IMR-90 (cell line): ENCODE data around the gene GABRD. TPM values are rescaled to one million over a fixed set of nuclear protein-coding genes. Genes with fewer than 3 reads are reported as not detected.

Source experiments
- ATAC-seq: fragments of 200-7000 bp; cut with Tn5 transposase; 2 replicates; pipeline ENCODE4 v1.9.1; 2020; ENCODE audit warnings: low read depth, mild to moderate bottlenecking, moderate library complexity
- BruUV-seq: library from RNA; stranded (reverse); fragments of 400-500 nt; replicated peaks from 2 replicates; lab custom pipeline; 2021; lab: Mats Ljungman, UMichigan
- CTCF ChIA-PET: fragments of 300-600 bp; formaldehyde crosslinking; extraction: SDS; loops from one replicate; lab custom pipeline; 2021; ENCODE audit warnings: antibody characterized with exemption; lab: Yijun Ruan, JAX
- POLR2A ChIA-PET: fragments of 300-600 bp; sonication (Branson Sonifier 250); formaldehyde crosslinking; loops from one replicate; lab custom pipeline; 2022; ENCODE audit warnings: antibody characterized with exemption; ENCODE audit not compliant: unreplicated experiment; lab: Charles Lee
- DNase-seq: peaks from one replicate; pipeline ENCODE4 v3.0.0; 2013
- H2AFZ ChIP-seq: replicated peaks from 2 replicates; pipeline ENCODE3; 2013; ENCODE audit warnings: low read length, mild to moderate bottlenecking; ENCODE audit not compliant: poor library complexity
- H2AK5ac ChIP-seq: 2 replicates; pipeline ENCODE4 v1.6.1; 2013; ENCODE audit warnings: low read depth, low read length, inconsistent platforms
- H2AK9ac ChIP-seq: replicated peaks from 2 replicates; pipeline ENCODE3; 2013; ENCODE audit warnings: mild to moderate bottlenecking, low read depth, low read length, moderate library complexity; ENCODE audit not compliant: poor library complexity
- H2BK120ac ChIP-seq: 2 replicates; pipeline ENCODE4 v1.6.1; 2013; ENCODE audit warnings: low read depth, low read length, inconsistent platforms
- H2BK15ac ChIP-seq: 3 replicates; pipeline ENCODE4 v1.6.1; 2013; ENCODE audit warnings: low read depth, low read length, inconsistent platforms
- H2BK20ac ChIP-seq: 2 replicates; pipeline ENCODE4 v1.6.1; 2013; ENCODE audit warnings: low read depth, mild to moderate bottlenecking, inconsistent platforms, low read length, moderate library complexity
- H2BK5ac ChIP-seq: 2 replicates; pipeline ENCODE4 v1.6.1; 2013; ENCODE audit warnings: mild to moderate bottlenecking, low read depth, low read length, inconsistent platforms; ENCODE audit not compliant: poor library complexity, severe bottlenecking
- H3K14ac ChIP-seq: replicated peaks from 2 replicates; pipeline ENCODE4 v1.6.1; 2013; ENCODE audit warnings: low read depth, low read length, inconsistent platforms
- H3K18ac ChIP-seq: 2 replicates; pipeline ENCODE4 v1.6.1; 2013; ENCODE audit warnings: low read depth, low read length, control low read depth
- H3K23ac ChIP-seq: 2 replicates; pipeline ENCODE4 v1.6.1; 2013; ENCODE audit warnings: low read depth, low read length, inconsistent platforms
- H3K27ac ChIP-seq: 2 replicates; pipeline ENCODE4 v1.5.1; 2013; ENCODE audit warnings: mild to moderate bottlenecking, control low read depth, low read length; ENCODE audit not compliant: insufficient read depth
- H3K27me3 ChIP-seq: 2 replicates; pipeline ENCODE4 v1.6.1; 2013; ENCODE audit warnings: low read length; ENCODE audit not compliant: control insufficient read depth, insufficient read depth
- H3K36me3 ChIP-seq: 2 replicates; pipeline ENCODE4 v1.6.1; 2013; ENCODE audit warnings: low read length, mixed read lengths; ENCODE audit not compliant: control insufficient read depth, insufficient read depth
- H3K4ac ChIP-seq: 2 replicates; pipeline ENCODE4 v1.6.1; 2013; ENCODE audit warnings: low read depth, low read length, inconsistent platforms
- H3K4me1 ChIP-seq: 2 replicates; pipeline ENCODE4 v1.6.1; 2013; ENCODE audit warnings: low read length, mixed read lengths; ENCODE audit not compliant: control insufficient read depth, insufficient read depth
- H3K4me2 ChIP-seq: 2 replicates; pipeline ENCODE4 v1.6.1; 2013; ENCODE audit warnings: low read depth, mild to moderate bottlenecking, control low read depth, low read length, moderate library complexity
- H3K4me3 ChIP-seq: 2 replicates; pipeline ENCODE4 v1.5.1; 2013; ENCODE audit warnings: low read depth, mild to moderate bottlenecking, control low read depth, low read length, moderate library complexity; ENCODE audit not compliant: insufficient read depth
- H3K56ac ChIP-seq: 2 replicates; pipeline ENCODE4 v1.6.1; 2013; ENCODE audit warnings: low read length, inconsistent platforms; ENCODE audit not compliant: insufficient read depth; ENCODE audit errors: extremely low read depth
- H3K79me1 ChIP-seq, 2 experiments: 2 replicates each; pipeline ENCODE4 v1.6.1; 2013; ENCODE audit warnings: low read length in 2 of 2, inconsistent platforms in 1 of 2, low read depth in 1 of 2
- H3K9ac ChIP-seq: 2 replicates; pipeline ENCODE4 v1.6.1; 2013; ENCODE audit warnings: low read depth, low read length, control low read depth
- H3K9me1 ChIP-seq: 2 replicates; pipeline ENCODE4 v1.6.1; 2013; ENCODE audit warnings: low read length, inconsistent platforms; ENCODE audit not compliant: insufficient read depth
- H3K9me3 ChIP-seq: 2 replicates; pipeline ENCODE4 v1.6.1; 2013; ENCODE audit warnings: low read length; ENCODE audit not compliant: control insufficient read depth, insufficient read depth
- H4K20me1 ChIP-seq: 2 replicates; pipeline ENCODE4 v1.6.1; 2013; ENCODE audit warnings: low read length, inconsistent platforms; ENCODE audit not compliant: insufficient read depth
- H4K5ac ChIP-seq: 2 replicates; pipeline ENCODE4 v1.6.1; 2013; ENCODE audit warnings: mild to moderate bottlenecking, low read depth, low read length, control low read depth
- H4K8ac ChIP-seq, 2 experiments: 2 replicates each; pipeline ENCODE4 v1.6.1; 2013; ENCODE audit warnings: low read depth in 2 of 2, low read length in 2 of 2, control low read depth in 1 of 2, inconsistent platforms in 1 of 2
- H4K91ac ChIP-seq: 2 replicates; pipeline ENCODE4 v1.6.1; 2013; ENCODE audit warnings: low read depth, low read length, inconsistent platforms; ENCODE audit not compliant: insufficient read depth
- BHLHE40 ChIP-seq: fragments of 150-350 bp; IDR thresholded peaks from 2 replicates; pipeline ENCODE4 v1.6.1; 2016; ENCODE audit warnings: mild to moderate bottlenecking, low read depth, low read length
- CEBPB ChIP-seq: IDR thresholded peaks from 2 replicates; pipeline ENCODE4 v1.6.1; 2012; ENCODE audit warnings: low read depth, low read length, improper control_type of control experiment
- CHD1 ChIP-seq: IDR thresholded peaks from 2 replicates; pipeline ENCODE4 v1.6.1; 2012; ENCODE audit warnings: low read depth, low read length, improper control_type of control experiment
- CTCF ChIP-seq: conservative IDR thresholded peaks from 2 replicates; pipeline ENCODE4 v1.5.1; 2012; ENCODE audit warnings: mild to moderate bottlenecking, low read depth, low read length, improper control_type of control experiment
- FOS ChIP-seq: fragments of 150-350 bp; IDR thresholded peaks from 2 replicates; pipeline ENCODE4 v1.6.1; 2016; ENCODE audit warnings: low read depth, low read length
- MAFK ChIP-seq: IDR thresholded peaks from 2 replicates; pipeline ENCODE4 v1.6.1; 2012; ENCODE audit warnings: low read depth, low read length, improper control_type of control experiment
- MAZ ChIP-seq: IDR thresholded peaks from 2 replicates; pipeline ENCODE4 v1.6.1; 2012; ENCODE audit warnings: low read depth, mild to moderate bottlenecking, low read length, improper control_type of control experiment, moderate library complexity, borderline replicate concordance
- MXI1 ChIP-seq: IDR thresholded peaks from 2 replicates; pipeline ENCODE4 v1.6.1; 2012; ENCODE audit warnings: low read depth, mild to moderate bottlenecking, low read length, moderate library complexity, borderline replicate concordance
- RAD21 ChIP-seq: IDR thresholded peaks from 2 replicates; pipeline ENCODE4 v1.6.1; 2012; ENCODE audit warnings: low read length, improper control_type of control experiment
- RFX5 ChIP-seq: IDR thresholded peaks from 2 replicates; pipeline ENCODE4 v1.8.0; 2012; ENCODE audit warnings: low read depth, mild to moderate bottlenecking, low read length, moderate library complexity
- SMC3 ChIP-seq: fragments of 150-350 bp; IDR thresholded peaks from 2 replicates; pipeline ENCODE4 v1.6.1; 2016; ENCODE audit warnings: low read depth, mild to moderate bottlenecking, antibody characterized with exemption, low read length, moderate library complexity
- USF2 ChIP-seq: fragments of 150-350 bp; IDR thresholded peaks from 2 replicates; pipeline ENCODE4 v1.6.1; 2017; ENCODE audit warnings: mild to moderate bottlenecking, antibody characterized with exemption, low read length, low read depth
- WGBS, 2 experiments: methylation state at CpG; one replicate each; pipeline versions ENCODE4 v1.1.5 to v1.1.7; 2013; ENCODE audit warnings: missing lambda C conversion rate in 2 of 2; ENCODE audit not compliant: insufficient read length in 1 of 2; ENCODE audit errors: extremely low coverage in 2 of 2; 5-methylcytosine and 5-hydroxymethylcytosine counted together
- dilution Hi-C: fragments of 300-500 bp; cut with HindIII; formaldehyde crosslinking; loops from one replicate; pipeline ENCODE4 v1.14.3; 2018; ENCODE audit warnings: low sequenced_read_pairs; ENCODE audit not compliant: unreplicated experiment
- in situ Hi-C: fragments of 300-500 bp; cut with MboI; formaldehyde crosslinking; loops from 3 replicates; pipeline ENCODE4 v1.14.3; 2019; ENCODE audit warnings: low sequenced_read_pairs, inconsistent platforms, mixed read lengths
- intact Hi-C: fragments of 100-400 bp; cut with micrococcal nuclease; formaldehyde crosslinking; loops from 2 replicates; pipeline ENCODE4 v1.10.0; 2022
- polyA plus RNA-seq, 3 experiments: library from polyadenylated mRNA; depleted of rRNA; stranded (reverse); fragments of >200 nt; gene quantifications; 2 replicates each; pipeline ENCODE4 v1.2.3, GENCODE V29; 2012; ENCODE audit warnings: low replicate concordance in 1 of 3
- total RNA-seq: library from RNA; depleted of rRNA; stranded (reverse); fragments of >200 nt; gene quantifications from 2 replicates; pipeline ENCODE4 v1.2.3, GENCODE V29; 2012

The GABRD gene
- total and polyA plus RNA-seq, 2 of the 4 experiments (the other 2 are of a cell fraction), result not detected

DNA sequence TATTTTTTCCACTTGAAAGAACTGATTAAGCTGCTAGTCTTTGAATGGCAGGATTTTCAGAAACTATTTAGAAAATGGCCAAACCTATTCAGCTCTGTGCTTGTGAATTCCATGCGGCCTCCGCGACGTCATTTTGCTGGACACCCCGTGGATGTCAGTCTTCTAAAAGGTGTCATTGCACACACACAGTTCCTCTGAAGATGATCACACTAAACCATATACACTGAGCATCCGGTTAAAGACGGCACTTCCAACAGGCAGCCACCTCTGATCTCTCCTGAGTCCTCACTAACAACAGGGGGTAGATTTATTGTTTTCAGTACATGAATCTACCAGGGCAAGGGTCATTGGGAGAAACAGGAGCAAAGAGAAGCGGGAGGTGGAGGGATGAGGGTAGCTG is 24.6 kb upstream of the GABRD start:
- Histone ChIP-seq H3K4me1 (no peaks in the 10 kb centered on the region), H3K27ac (no peak overlapping the region), H4K8ac (no peak overlapping the region), H3K36me3 (no peaks in the 10 kb centered on the region), H3K23ac (no peak overlapping the region), H2AFZ (no peak overlapping the region), H3K27me3 (peaks cover 10% of the 10 kb centered on the region), H2BK20ac (no peak overlapping the region), H2BK15ac (no peak overlapping the region), H2BK120ac (no peak overlapping the region), H4K91ac (no peak overlapping the region), H3K18ac (no peak overlapping the region), H4K5ac (no peak overlapping the region), H3K9me1 (peaks cover 3% of the 10 kb centered on the region; the same call in 1 of the 2 replicates), H3K4me2 (no peak overlapping the region), H2AK9ac (no peak overlapping the region), H3K14ac (no peak overlapping the region), H3K9me3 (no peaks in the 10 kb centered on the region), H3K4ac (no peak overlapping the region), H3K4me3 (no peak overlapping the region), H3K9ac (no peak overlapping the region), H2AK5ac (no peak overlapping the region), H3K56ac (no peak overlapping the region), H2BK5ac (no peak overlapping the region), H4K20me1 (no peaks in the 10 kb centered on the region), H3K79me1 (no peaks in the 10 kb centered on the region)
- POLR2A ChIA-PET, result no interaction called here
- ATAC-seq (no peak), DNase-seq (no peak)
- BruUV-seq, result no TSS peak
- intact Hi-C loops, result no loop called here
- TF ChIP-seq SMC3 (no peak), MAZ (no peak), CTCF (no peak), RAD21 (no peak), CHD1 (no peak), CEBPB (no peak), MAFK (no peak), RFX5 (no peak), MXI1 (no peak), BHLHE40 (no peak), FOS (no peak), USF2 (no peak)
- in situ Hi-C loops, result no loop called here
- dilution Hi-C loops, result no loop called here
- CTCF ChIA-PET, result interaction anchor here (0.6 kb wide), 1 partner anchor 41 kb away, joined by 4 read pairs; no protein-coding TSS in a partner anchor
- 37% methylated on average over 5 of the region's 8 CpGs; no CpG with 5 or more reads in 1 of the 2 experiments for WGBS, 2 experiments
